ENCODE measurements around the gene OGFOD1.
"Not testable (repeated sequence)": the region's sequence is repeated elsewhere in the genome, so short reads cannot be mapped to it uniquely, and the experiment has no call there.

The OGFOD1 gene

GRCh38 chr16:56480776-56481467, 29.6 kb downstream of the OGFOD1 start:
- DNase-seq (ENCODE audit: low spot score), result no peak

- no peak for DNase-seq (ENCODE audit: low spot score)
Measured at GRCh38 chr16:56481468-56482122, 30.2 kb downstream of the OGFOD1 start.

GRCh38 chr16:56482683-56483236, 31.4 kb downstream of the OGFOD1 start:
- DNase-seq (ENCODE audit: low spot score), result no peak

- no peak for DNase-seq (ENCODE audit: low spot score)
Measured at GRCh38 chr16:56483394-56483793, 32.0 kb downstream of the OGFOD1 start.

- DNase-seq (ENCODE audit: low spot score), result peak; percentile 90
Measured at GRCh38 chr16:56488035-56488434, 36.7 kb downstream of the OGFOD1 start.

- not testable (repeated sequence) for DNase-seq (ENCODE audit: low spot score)
Measured at GRCh38 chr16:56488868-56489267, 37.5 kb downstream of the OGFOD1 start.

GRCh38 chr16:56491657-56492261, 40.4 kb downstream of the OGFOD1 start:
- no peak for DNase-seq (ENCODE audit: low spot score)

- no peak for DNase-seq (ENCODE audit: low spot score)
Measured at GRCh38 chr16:56493126-56493525, 41.8 kb downstream of the OGFOD1 start.

GRCh38 chr16:56493815-56494214, 42.5 kb downstream of the OGFOD1 start:
- DNase-seq (ENCODE audit: low spot score), result no peak

GRCh38 chr16:56505181-56505580, 53.8 kb downstream of the OGFOD1 start:
- DNase-seq (ENCODE audit: low spot score), result no peak

- DNase-seq (ENCODE audit: low spot score), result no peak
Measured at GRCh38 chr16:56506941-56507340, 55.6 kb downstream of the OGFOD1 start.

- DNase-seq (ENCODE audit: low spot score), result peak; percentile 78
Measured at GRCh38 chr16:56510544-56510943, 59.2 kb downstream of the OGFOD1 start.

- no peak for DNase-seq (ENCODE audit: low spot score)
Measured at GRCh38 chr16:56512025-56512424, 60.7 kb downstream of the OGFOD1 start.

GRCh38 chr16:56513091-56513490, 61.7 kb downstream of the OGFOD1 start:
- DNase-seq (ENCODE audit: low spot score), result no peak

GRCh38 chr16:56513972-56514371, 62.6 kb downstream of the OGFOD1 start:
- DNase-seq (ENCODE audit: low spot score), result peak; percentile 88

- peak; percentile 32 for DNase-seq (ENCODE audit: low spot score)
Measured at GRCh38 chr16:56514845-56515244, 63.5 kb downstream of the OGFOD1 start.

GRCh38 chr16:56515665-56516064, 64.3 kb downstream of the OGFOD1 start:
- peak; percentile 61 for DNase-seq (ENCODE audit: low spot score)

GRCh38 chr16:56517206-56517605, 65.9 kb downstream of the OGFOD1 start:
- DNase-seq (ENCODE audit: low spot score), result peak; percentile 32

- DNase-seq (ENCODE audit: low spot score), result peak; percentile 24
Measured at GRCh38 chr16:56518425-56518824, 67.1 kb downstream of the OGFOD1 start.

- DNase-seq (ENCODE audit: low spot score), result peak; percentile 86
Measured at GRCh38 chr16:56519459-56520250, 68.3 kb downstream of the OGFOD1 start, which contains the start of gene BBS2. BBS2 (minus strand) TSS chr16:56520024; CDS start chr16:56519862, 162 bp downstream.

- DNase-seq (ENCODE audit: low spot score), result no peak
Measured at GRCh38 chr16:56520251-56520577, 68.9 kb downstream of the OGFOD1 start.

GRCh38 chr16:56525236-56525635, 73.9 kb downstream of the OGFOD1 start:
- DNase-seq (ENCODE audit: low spot score), result no peak
